Upper lobe of left lung (tissue), 6 donors: Measurements from ENCODE around the gene BEST2. TPM values are rescaled to one million over a fixed set of nuclear protein-coding genes. Genes with fewer than 3 reads are reported as not detected.
"Not testable (repeated sequence)": the region's sequence is repeated elsewhere in the genome, so short reads cannot be mapped to it uniquely, and the experiment has no call there.

Experiments
- ATAC-seq, 2 donors: fragments of 200-7000 bp; cut with Tn5 transposase; one replicate each; pipeline ENCODE4 v1.9.1; 2022; ENCODE audit warnings: mild to moderate bottlenecking in 2 of 2, moderate library complexity in 2 of 2; ENCODE audit not compliant: low FRiP score in 2 of 2
- DNase-seq, 2 donors: peaks; one replicate each; pipeline ENCODE4 v3.0.0-alpha.2; 2019 to 2020
- H3K27ac ChIP-seq, 4 donors: fragments of 200-600 bp; sonication (generic); one replicate each; pipeline ENCODE4 v1.5.1; 2016 to 2019
- H3K27me3 ChIP-seq, 4 donors: fragments of 200-600 bp; sonication (generic); one replicate each; pipeline ENCODE4 v1.5.1; 2017 to 2019
- H3K36me3 ChIP-seq, 4 donors: fragments of 200-600 bp; sonication (generic); one replicate each; pipeline ENCODE4 v1.5.1; 2016 to 2019
- H3K4me1 ChIP-seq, 4 donors: fragments of 200-600 bp; sonication (generic); one replicate each; pipeline ENCODE4 v1.5.1; 2018 to 2019
- H3K4me3 ChIP-seq, 4 donors: fragments of 200-600 bp; sonication (generic); one replicate each; pipeline ENCODE4 v1.5.1; 2017 to 2019; ENCODE audit warnings: mild to moderate bottlenecking in 2 of 4, moderate library complexity in 1 of 4
- H3K9me3 ChIP-seq, 4 donors: fragments of 200-600 bp; sonication (generic); one replicate each; pipeline ENCODE4 v1.5.1; 2018 to 2019
- CTCF ChIP-seq, 6 experiments: fragments of 450-650 bp in 4 of 6; fragments of 200-600 bp in 2 of 6; sonication (generic) in 2 of 6; IDR thresholded peaks; one replicate each; pipeline ENCODE4 v1.5.1; 2016 to 2019; ENCODE audit warnings: antibody characterized with exemption in 6 of 6
- EP300 ChIP-seq, 4 donors: sonication (generic); formaldehyde crosslinking; IDR thresholded peaks; one replicate each; pipeline ENCODE4 v1.5.1; 2017; ENCODE audit warnings: antibody characterized with exemption in 4 of 4, control low read depth in 2 of 4
- POLR2A ChIP-seq, 4 donors: fragments of 450-650 bp; IDR thresholded peaks; one replicate each; pipeline ENCODE4 v1.5.1; 2016 to 2017; ENCODE audit warnings: antibody characterized with exemption in 4 of 4, mild to moderate bottlenecking in 2 of 4
- POLR2AphosphoS5 ChIP-seq, 2 donors: sonication (generic); formaldehyde crosslinking; IDR thresholded peaks; one replicate each; pipeline ENCODE4 v1.5.1; 2017; ENCODE audit warnings: antibody characterized with exemption in 2 of 2
- WGBS, 2 donors: methylation state at CpG; one replicate each; pipeline ENCODE4 v1.1.5; 2017 to 2018; 5-methylcytosine and 5-hydroxymethylcytosine counted together
- total RNA-seq, 6 donors: library from RNA; depleted of rRNA in 4 of 6; stranded (reverse); fragments of >200 nt in 4 of 6; gene quantifications; one replicate each; pipeline versions ENCODE4 v1.1.0 to v1.2.1, GENCODE V29; 2016 to 2021
- donor health status: DM: no; HTN: no; CAD: no; lungs with moderate emphysema.
- donor health status: DM: no; HTN: yes; CAD: no; lungs with severe emphysema.

Gene BEST2
- total RNA-seq, 6 donors from 2014 or later = 0.11 TPM; not detected in 5

GRCh38 chr19:12723381-12723640 is 28.3 kb upstream of the BEST2 start:
- Histone ChIP-seq H3K4me3 (peak overlapping the region in 3 of 4 donors; percentile 92 to 95 (median 92)), H3K27ac (peak overlapping the region; percentile 56 to 98 (median 92)), H3K9me3 (no peaks in the 10 kb centered on the region), H3K4me1 (peaks cover 31 to 38% (median 34%) of the 10 kb centered on the region in 4 donors), H3K36me3 (peaks cover 0 to 15% (median 11%) of the 10 kb centered on the region in 4 donors), H3K27me3 (no peaks in the 10 kb centered on the region)
- WGBS, 2 donors = 5 to 6% methylated on average over 7 of the region's 7 CpGs
- TF ChIP-seq EP300 (IDR thresholded peaks at IDR 0.05) (no peak), POLR2A (IDR thresholded peaks at IDR 0.05) (no peak), POLR2AphosphoS5 (IDR thresholded peaks at IDR 0.05) (no peak)
- DNase-seq = no peak
- no peak for ATAC-seq

- WGBS, 2 donors = 5% methylated on average over 21 to 28 of the region's 28 CpGs
- H3K4me3 ChIP-seq = peak within 1 kb of the TSS in 3 of 4 donors; percentile 92 to 95 (median 92)
- peak; percentile 56 to 67 for ATAC-seq
- peak in 1 of 2 donors; percentile 63 for DNase-seq
- no peaks in the 10 kb centered on the region for H3K9me3 ChIP-seq
- peaks cover 0 to 14% (median 13%) of the 10 kb centered on the region in 4 donors for H3K36me3 ChIP-seq
- H3K27ac ChIP-seq = peak within 1 kb of the TSS; percentile 92 to 98 (median 94)
- H3K4me1 ChIP-seq = peaks cover 31 to 38% (median 34%) of the 10 kb centered on the region in 4 donors
- TF ChIP-seq POLR2A (IDR thresholded peaks at IDR 0.05) (no peak), POLR2AphosphoS5 (IDR thresholded peaks at IDR 0.05) (no peak), CTCF (IDR thresholded peaks at IDR 0.05) (no peak), EP300 (IDR thresholded peaks at IDR 0.05) (no peak)
- H3K27me3 ChIP-seq = no peaks in the 10 kb centered on the region
Measured at GRCh38 chr19:12723641-12724426, 27.8 kb upstream of the BEST2 start, which contains the start of gene TNPO2. TNPO2 (minus strand) TSS chr19:12723932; CDS start chr19:12720977, 2,955 bp downstream.

GRCh38 chr19:12725612-12726011 is 26.0 kb upstream of the BEST2 start:
- DNase-seq, H3K9me3 ChIP-seq, H3K27ac ChIP-seq, H3K27me3 ChIP-seq, ATAC-seq, H3K4me3 ChIP-seq: not testable (repeated sequence)
- peaks cover 7 to 30% (median 27%) of the 10 kb centered on the region in 4 donors for H3K36me3 ChIP-seq
- peaks cover 25 to 31% (median 27%) of the 10 kb centered on the region in 4 donors for H3K4me1 ChIP-seq
- WGBS, 2 donors = 90 to 92% methylated on average over 10 of the region's 10 CpGs

- peaks cover 9 to 42% (median 39%) of the 10 kb centered on the region in 4 donors for H3K36me3 ChIP-seq
- WGBS, 2 donors = 98 to 100% methylated on average over 2 of the region's 2 CpGs
- H3K9me3 ChIP-seq = no peaks in the 10 kb centered on the region
- no peaks in the 10 kb centered on the region for H3K27me3 ChIP-seq
- TF ChIP-seq POLR2AphosphoS5 (IDR thresholded peaks at IDR 0.05) (no peak), POLR2A (IDR thresholded peaks at IDR 0.05) (no peak), EP300 (IDR thresholded peaks at IDR 0.05) (no peak), CTCF (IDR thresholded peaks at IDR 0.05) (no peak)
- H3K27ac ChIP-seq = no peak overlapping the region
- H3K4me3 ChIP-seq = no peak overlapping the region
- no peak for ATAC-seq
- H3K4me1 ChIP-seq = peaks cover 15 to 34% (median 18%) of the 10 kb centered on the region in 4 donors
- no peak for DNase-seq
Measured at GRCh38 chr19:12726988-12727316, 24.6 kb upstream of the BEST2 start.

GRCh38 chr19:12727745-12728433 is 23.7 kb upstream of the BEST2 start:
- Histone ChIP-seq H3K36me3 (peaks cover 9 to 42% (median 39%) of the 10 kb centered on the region in 4 donors), H3K4me3 (no peak overlapping the region), H3K4me1 (peaks cover 24 to 41% (median 25%) of the 10 kb centered on the region in 4 donors), H3K27ac (no peak overlapping the region), H3K9me3 (no peaks in the 10 kb centered on the region), H3K27me3 (no peaks in the 10 kb centered on the region)
- ATAC-seq (no peak), DNase-seq (no peak)
- 97 to 98% methylated on average over 9 of the region's 9 CpGs for WGBS, 2 donors
- TF ChIP-seq EP300 (IDR thresholded peaks at IDR 0.05) = no peak
- TF ChIP-seq POLR2A (IDR thresholded peaks at IDR 0.05) = no peak
- TF ChIP-seq POLR2AphosphoS5 (IDR thresholded peaks at IDR 0.05) = no peak
- TF ChIP-seq CTCF (IDR thresholded peaks at IDR 0.05) = no peak
